Endothelial cell of umbilical vein (primary cell): ENCODE measurements around the gene LMF1. TPM values are rescaled to one million over a fixed set of nuclear protein-coding genes. Genes with fewer than 3 reads are reported as not detected.

Experiments used
- BruUV-seq: library from RNA; stranded (reverse); fragments of 400-500 nt; replicated peaks from 2 replicates; lab custom pipeline; 2021; lab: Mats Ljungman, UMichigan
- CTCF ChIA-PET: fragments of 300-600, 350-600 bp; sonication (Branson Sonifier 250); formaldehyde crosslinking; loops from one replicate; lab custom pipeline; 2021; ENCODE audit warnings: antibody characterized with exemption, inconsistent platforms; lab: Charles Lee
- POLR2A ChIA-PET: fragments of 300-600, 350-600 bp; sonication (Branson Sonifier 250); formaldehyde crosslinking; loops from one replicate; lab custom pipeline; 2021; ENCODE audit warnings: antibody characterized with exemption, inconsistent platforms; lab: Charles Lee
- DNase-seq: peaks from one replicate; pipeline ENCODE4 v3.0.0-alpha.2; 2011; ENCODE audit warnings: low read depth, low spot score
- FAIRE-seq: peaks from 2 replicates; lab custom pipeline; 2011; peaks lifted over from hg19 to GRCh38; lab: Jason Lieb, UNC
- H2AFZ ChIP-seq: 2 replicates; pipeline ENCODE4 v1.6.0; 2012; ENCODE audit warnings: low read depth, low read length, control low read depth, inconsistent platforms
- H3K27ac ChIP-seq: 2 replicates; pipeline ENCODE4 v1.5.1; 2011; ENCODE audit warnings: low read depth, mild to moderate bottlenecking, control low read depth, low read length, moderate library complexity; ENCODE audit not compliant: insufficient read depth
- H3K27me3 ChIP-seq, 2 experiments: 2 replicates each; pipeline versions ENCODE4 v1.6.0 to v1.6.1; 2011; ENCODE audit warnings: low read length in 2 of 2, mixed read lengths in 1 of 2; ENCODE audit not compliant: control insufficient read depth in 2 of 2, insufficient read depth in 2 of 2
- H3K36me3 ChIP-seq, 2 experiments: 2 replicates in 1 of 2; 3 replicates in 1 of 2; pipeline ENCODE4 v1.5.1; 2011; ENCODE audit warnings: low read length in 2 of 2, mild to moderate bottlenecking in 1 of 2, moderate library complexity in 1 of 2; ENCODE audit not compliant: control insufficient read depth in 2 of 2, insufficient read depth in 2 of 2; ENCODE audit errors: extremely low read depth in 1 of 2
- H3K4me1 ChIP-seq: 3 replicates; pipeline ENCODE4 v1.5.1; 2011; ENCODE audit warnings: mild to moderate bottlenecking, low read length; ENCODE audit not compliant: control insufficient read depth, insufficient read depth; ENCODE audit errors: extremely low read depth
- H3K4me2 ChIP-seq: 2 replicates; pipeline ENCODE4 v1.6.1; 2011; ENCODE audit warnings: low read length, control low read depth, mixed read lengths; ENCODE audit not compliant: insufficient read depth
- H3K4me3 ChIP-seq, 3 experiments: fragments of 200-600 bp in 1 of 3; sonication (generic), shearing (Covaris generic) in 1 of 3; replicated peaks in 1 of 3; 2 replicates each; pipeline ENCODE4 v1.5.1; 2011 to 2016; ENCODE audit warnings: control low read depth in 3 of 3, low read length in 3 of 3, mild to moderate bottlenecking in 2 of 3, inconsistent platforms in 1 of 3, low read depth in 1 of 3, moderate library complexity in 1 of 3; ENCODE audit not compliant: insufficient read depth in 1 of 3
- H3K79me2 ChIP-seq: 2 replicates; pipeline ENCODE4 v1.6.0; 2012; ENCODE audit warnings: low read length, inconsistent platforms; ENCODE audit not compliant: control insufficient read depth, insufficient read depth
- H3K9ac ChIP-seq: replicated peaks from 2 replicates; pipeline ENCODE3; 2011; ENCODE audit warnings: low read length, control low read depth; ENCODE audit not compliant: insufficient read depth; ENCODE audit errors: extremely low read depth
- H3K9me1 ChIP-seq: replicated peaks from 3 replicates; pipeline ENCODE4 v1.6.0; 2011; ENCODE audit warnings: mild to moderate bottlenecking, low read length; ENCODE audit not compliant: control insufficient read depth, insufficient read depth; ENCODE audit errors: extremely low read depth
- H3K9me3 ChIP-seq: replicated peaks from 2 replicates; pipeline ENCODE4 v1.5.1; 2012; ENCODE audit warnings: low read length, inconsistent platforms; ENCODE audit not compliant: control insufficient read depth, insufficient read depth
- H4K20me1 ChIP-seq: replicated peaks from 2 replicates; pipeline ENCODE3; 2011; ENCODE audit warnings: mild to moderate bottlenecking, low read length; ENCODE audit not compliant: control insufficient read depth, insufficient read depth; ENCODE audit errors: extremely low read depth
- CTCF ChIP-seq, 2 donors: IDR thresholded peaks; 1 replicate in 1 of 2; 2 replicates in 1 of 2; pipeline ENCODE4 v1.5.1; 2011; ENCODE audit warnings: low read length in 2 of 2, mild to moderate bottlenecking in 2 of 2, moderate library complexity in 2 of 2, control low read depth in 1 of 2, inconsistent platforms in 1 of 2, low read depth in 1 of 2; ENCODE audit not compliant: insufficient read depth in 1 of 2; ENCODE audit errors: extremely low read depth in 1 of 2
- EZH2 ChIP-seq: IDR thresholded peaks from 2 replicates; pipeline ENCODE4 v1.6.1; 2012; ENCODE audit warnings: borderline replicate concordance, low read depth, mild to moderate bottlenecking, moderate library complexity, low read length, inconsistent platforms; ENCODE audit not compliant: severe bottlenecking
- FOS ChIP-seq: IDR thresholded peaks from 2 replicates; pipeline ENCODE4 v1.6.1; 2011; ENCODE audit warnings: mild to moderate bottlenecking, low read length, moderate library complexity, borderline replicate concordance; ENCODE audit not compliant: insufficient read depth
- GATA2 ChIP-seq: IDR thresholded peaks from 2 replicates; pipeline ENCODE4 v1.7.0; 2011; ENCODE audit warnings: low read depth, mild to moderate bottlenecking, moderate library complexity, mixed read lengths, low read length; ENCODE audit not compliant: insufficient read length, insufficient read depth
- JUN ChIP-seq: IDR thresholded peaks from 2 replicates; pipeline ENCODE4 v1.6.1; 2011; ENCODE audit warnings: borderline replicate concordance, low read depth; ENCODE audit not compliant: insufficient read length, insufficient read depth
- MAX ChIP-seq: IDR thresholded peaks from 2 replicates; pipeline ENCODE4 v1.6.1; 2011; ENCODE audit not compliant: insufficient read depth, insufficient read length
- MYC ChIP-seq: IDR thresholded peaks from one replicate; pipeline ENCODE4 v1.6.1; 2011; ENCODE audit warnings: mild to moderate bottlenecking, low read depth, low read length
- POLR2A ChIP-seq: IDR thresholded peaks from 2 replicates; pipeline ENCODE4 v1.6.1; 2012; ENCODE audit warnings: low read depth, mild to moderate bottlenecking, control low read depth, low read length
- POLR2AphosphoS5 ChIP-seq: IDR thresholded peaks from 2 replicates; pipeline ENCODE4 v1.6.1; 2012; ENCODE audit warnings: low read depth, mild to moderate bottlenecking, control low read depth, low read length, moderate library complexity; ENCODE audit not compliant: insufficient read depth
- dilution Hi-C: fragments of 300-500 bp; cut with MboI; formaldehyde crosslinking; loops from one replicate; pipeline ENCODE4 v1.15.0; 2019; ENCODE audit warnings: low sequenced_read_pairs; ENCODE audit not compliant: extremely low pct_ligation_motif_present
- intact Hi-C: fragments of 100-400 bp; cut with micrococcal nuclease; formaldehyde crosslinking; loops from one replicate; pipeline ENCODE4 v1.10.0; 2022
- polyA plus RNA-seq, 4 experiments: library from polyadenylated mRNA; depleted of rRNA in 3 of 4; stranded (reverse) in 3 of 4; unstranded in 1 of 4; fragments of >200 nt; gene quantifications; 2 replicates each; pipeline versions ENCODE4 v1.2.1 to v1.2.3, GENCODE V29; 2011 to 2012; ENCODE audit warnings: missing spikeins in 1 of 4
- total RNA-seq: library from RNA; stranded (reverse); gene quantifications from 2 replicates; pipeline ENCODE4 v1.2.3, GENCODE V29; 2021

LMF1 gene
- total and polyA plus RNA-seq, 2 donors (not counting 3 experiments of a cell fraction or from before 2014, with no cell fraction given) = 17.8 TPM

- no TSS peak for BruUV-seq
- dilution Hi-C loops (no loop called here), intact Hi-C loops (no loop called here)
- DNase-seq = no peak
- CTCF ChIA-PET = no interaction called here
- TF ChIP-seq FOS = no peak
- no peak for TF ChIP-seq POLR2A
- TF ChIP-seq EZH2 = no peak
- no peak for TF ChIP-seq MAX
- no peak for TF ChIP-seq JUN
- no peak for TF ChIP-seq CTCF (IDR thresholded peaks at IDR 0.05; ENCODE audit: extremely low read depth in 1 of 2, insufficient read depth in 1 of 2, low read depth in 1 of 2, low read length in 2 of 2)
- TF ChIP-seq MYC = no peak
- no peak for TF ChIP-seq POLR2AphosphoS5
- no peak for TF ChIP-seq GATA2
- no peaks in the 10 kb centered on the region for H4K20me1 ChIP-seq
- no peak overlapping the region for H3K4me2 ChIP-seq
- POLR2A ChIA-PET = no interaction called here
- H2AFZ ChIP-seq = no peak overlapping the region
- H3K9ac ChIP-seq = no peak overlapping the region
- H3K79me2 ChIP-seq = no peaks in the 10 kb centered on the region
- H3K4me1 ChIP-seq = peaks cover 16% of the 10 kb centered on the region
- H3K27ac ChIP-seq = no peak overlapping the region
- no peak overlapping the region for H3K4me3 ChIP-seq
- no peaks in the 10 kb centered on the region for H3K9me3 ChIP-seq
- H3K27me3 ChIP-seq = no peaks in the 10 kb centered on the region
- no peaks in the 10 kb centered on the region for H3K9me1 ChIP-seq
- FAIRE-seq = no peak
- no peaks in the 10 kb centered on the region for H3K36me3 ChIP-seq
Observed at GRCh38 chr16:1006781-1007180, 36.0 kb upstream of the LMF1 start.
